Measurements from ENCODE around the gene TLK2.
"Not testable (repeated sequence)": the region's sequence is repeated elsewhere in the genome, so short reads cannot be mapped to it uniquely, and the experiment has no call there.

TLK2 gene

DNA sequence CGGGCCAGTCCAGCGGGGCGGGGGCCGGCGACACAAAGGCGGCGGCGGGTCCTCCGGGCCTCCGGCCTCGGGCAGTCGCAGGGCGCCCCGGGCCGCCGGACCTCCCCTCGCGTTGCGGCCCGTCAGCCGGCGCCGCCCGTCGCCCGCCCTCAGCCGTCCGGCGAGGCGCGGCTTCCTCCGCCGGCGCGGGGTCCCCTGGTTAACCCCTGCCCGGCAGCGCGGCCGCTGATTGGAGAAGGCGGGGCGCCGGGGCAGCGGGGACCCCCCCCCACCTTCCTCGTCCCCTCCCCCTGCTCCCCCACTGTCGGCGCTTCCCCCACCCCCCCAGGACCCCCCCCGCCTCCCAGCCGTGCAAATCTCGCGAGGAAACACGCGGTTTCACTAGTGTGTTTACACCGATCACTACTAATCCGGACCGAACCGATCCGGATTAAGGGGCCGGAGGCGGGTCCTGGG is at the start of gene TLK2:
TSS of gene TLK2 (plus strand) at position 402 of the 456 bp plus-strand sequence. CDS start 2,301 bp downstream, outside the sequence.
- DNase-seq (ENCODE audit: low read depth): peak; percentile 49

DNA sequence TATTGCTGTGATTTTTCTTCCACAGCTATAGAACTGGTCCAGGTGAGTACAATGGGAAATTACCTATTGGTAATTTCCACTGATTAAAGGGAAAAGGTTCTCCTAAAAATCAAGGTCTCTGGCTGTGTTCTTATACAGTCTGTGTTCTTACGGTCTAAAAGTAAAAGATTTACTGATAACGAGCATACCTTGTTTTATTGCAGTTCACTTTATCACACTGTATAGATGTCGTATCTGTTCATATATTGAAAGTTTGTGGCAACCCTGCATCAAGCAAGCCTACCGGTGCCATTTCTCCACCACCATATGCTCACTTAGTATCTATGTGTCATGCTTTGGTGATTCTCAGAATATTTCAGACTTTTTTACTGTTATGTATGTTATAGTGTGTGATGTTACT is 43.4 kb upstream of the TLK2 start:
- not testable (repeated sequence) for DNase-seq (ENCODE audit: low read depth)

DNA sequence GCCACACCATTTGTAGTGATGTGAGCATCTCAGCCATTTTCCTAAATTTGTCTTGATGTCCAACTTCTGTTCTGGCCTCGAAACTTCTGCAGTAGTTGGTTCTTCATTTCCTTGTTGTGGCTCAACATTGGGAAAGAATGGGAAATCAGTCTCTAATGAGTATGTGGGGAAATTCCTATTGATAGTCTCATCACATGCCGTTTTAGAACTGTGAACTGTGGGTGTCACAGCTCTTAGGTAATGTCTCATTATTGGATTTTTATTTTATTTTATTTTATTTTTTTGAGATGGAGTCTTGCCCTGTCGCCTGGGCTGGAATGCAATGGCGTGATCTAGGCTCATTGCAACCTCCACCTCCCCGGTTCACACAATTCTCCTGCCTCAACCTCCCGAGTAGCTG is 37.4 kb upstream of the TLK2 start:
- DNase-seq (ENCODE audit: low read depth): not testable (repeated sequence)

DNA sequence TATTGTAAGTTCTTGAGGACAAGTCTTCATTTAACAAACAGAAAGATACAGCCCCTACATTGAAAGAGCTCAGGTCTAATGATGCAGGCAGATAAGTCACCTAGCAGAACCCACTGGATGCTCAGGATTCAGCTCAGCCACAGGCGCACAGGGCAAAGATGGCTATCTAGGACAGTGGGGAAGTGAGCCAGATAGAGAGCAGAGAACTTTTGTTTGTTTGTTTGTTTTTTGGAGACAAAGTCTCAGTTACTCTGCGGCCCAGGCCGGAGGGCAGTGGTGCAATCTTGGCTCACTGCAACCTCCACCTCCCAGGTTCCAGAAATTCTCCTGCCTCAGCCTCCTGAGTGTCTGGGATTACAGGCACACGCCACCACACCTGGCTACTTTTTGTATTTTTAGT is 34.6 kb upstream of the TLK2 start:
- no peak for DNase-seq (ENCODE audit: low read depth)

DNA sequence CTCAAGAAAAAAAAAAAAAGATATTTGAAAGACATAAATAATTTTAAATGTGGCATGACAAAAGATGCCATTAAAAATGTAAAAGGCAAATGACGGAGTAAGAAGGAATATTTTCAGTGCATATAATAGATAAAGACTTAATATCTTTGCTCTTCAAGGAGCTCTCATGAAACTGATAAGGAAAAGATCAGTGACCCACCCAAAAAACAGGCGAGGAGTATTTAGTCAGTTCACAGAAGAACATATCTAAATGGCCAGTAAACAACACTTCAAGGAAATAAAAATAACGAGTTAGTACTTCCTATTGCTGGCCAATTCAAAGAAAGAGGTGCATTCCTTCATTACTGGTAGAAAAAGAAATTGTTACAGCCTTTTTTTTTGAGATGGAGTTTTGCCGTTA is 32.8 kb upstream of the TLK2 start:
- DNase-seq (ENCODE audit: low read depth): not testable (repeated sequence)

DNA sequence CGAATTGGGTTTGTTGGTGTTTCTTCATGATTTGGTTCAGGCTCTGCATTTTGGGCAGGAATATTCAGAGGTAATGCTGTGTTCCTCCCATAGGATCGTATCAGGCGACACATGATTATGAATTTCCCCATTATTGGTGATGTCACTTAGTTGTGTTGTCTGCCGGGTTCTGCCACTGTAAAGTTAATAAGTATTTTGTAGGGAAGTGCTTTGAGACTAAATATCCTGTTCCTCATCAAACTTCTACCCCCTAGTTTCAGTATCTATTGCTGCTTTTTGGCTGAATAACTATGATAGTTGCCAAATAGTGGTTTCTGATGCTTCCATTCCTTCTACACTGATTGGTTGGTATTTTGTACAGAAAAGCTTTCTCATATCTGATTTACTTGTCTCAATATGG is 26.4 kb upstream of the TLK2 start:
- not testable (repeated sequence) for DNase-seq (ENCODE audit: low read depth)

DNA sequence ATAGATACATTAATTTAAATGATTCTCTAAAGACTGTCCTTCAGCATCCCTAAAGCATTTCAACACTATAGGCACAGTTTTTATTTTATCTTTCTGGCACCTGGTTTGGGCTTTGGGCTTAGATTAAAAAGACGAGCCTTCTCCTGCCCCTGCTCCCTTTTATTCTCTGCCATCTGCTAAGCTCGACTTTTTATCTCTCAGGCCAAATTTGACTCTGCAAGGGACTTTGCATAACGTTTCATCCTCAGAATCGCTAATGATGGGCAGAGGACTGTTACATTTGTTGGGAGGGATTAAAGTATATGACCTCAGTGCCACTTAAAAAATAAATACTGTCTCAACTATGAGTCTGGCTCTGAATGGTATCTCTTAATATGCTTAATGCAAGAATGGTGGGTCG is 25.6 kb upstream of the TLK2 start:
- DNase-seq (ENCODE audit: low read depth): not testable (repeated sequence)

DNA sequence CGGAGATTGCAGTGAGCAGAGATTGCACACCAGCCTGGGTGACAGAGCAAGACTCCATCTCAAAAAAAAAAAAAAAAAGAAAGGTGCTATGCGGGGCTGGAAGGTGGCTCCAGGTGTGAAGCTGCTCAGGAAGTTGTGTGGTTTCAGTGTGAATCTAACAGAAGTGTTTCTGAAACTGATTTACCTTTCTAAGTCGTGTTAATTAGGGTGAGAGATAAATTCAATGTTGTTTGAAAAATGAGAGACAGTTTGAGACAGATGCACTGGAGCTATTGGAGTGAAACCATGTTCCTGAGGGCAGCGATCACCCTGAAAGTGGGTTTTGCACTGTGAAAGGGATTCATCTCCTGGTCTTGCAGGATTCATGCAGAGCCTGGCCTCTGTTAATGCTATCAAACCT is 25.0 kb upstream of the TLK2 start:
- not testable (repeated sequence) for DNase-seq (ENCODE audit: low read depth)

DNA sequence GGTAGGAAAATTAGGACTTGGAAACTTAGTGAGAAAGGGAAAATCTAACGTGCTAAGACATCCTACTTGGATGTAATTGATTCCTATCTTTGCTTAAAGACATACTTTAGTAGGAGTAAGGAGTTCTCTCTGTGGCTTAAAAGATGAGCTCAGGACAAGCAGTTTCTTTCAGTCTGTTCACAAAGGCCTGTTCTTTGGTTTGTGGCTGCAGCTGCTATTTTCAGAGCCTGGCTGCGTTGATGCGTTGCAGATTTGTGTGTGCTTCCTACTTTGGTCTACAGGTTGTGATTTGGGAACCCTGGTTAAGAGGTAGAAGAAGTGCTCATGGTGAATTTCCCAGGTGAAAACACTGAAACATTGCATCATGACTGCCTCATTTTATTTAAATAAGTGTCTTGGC is 24.5 kb upstream of the TLK2 start:
- not testable (repeated sequence) for DNase-seq (ENCODE audit: low read depth)

DNA sequence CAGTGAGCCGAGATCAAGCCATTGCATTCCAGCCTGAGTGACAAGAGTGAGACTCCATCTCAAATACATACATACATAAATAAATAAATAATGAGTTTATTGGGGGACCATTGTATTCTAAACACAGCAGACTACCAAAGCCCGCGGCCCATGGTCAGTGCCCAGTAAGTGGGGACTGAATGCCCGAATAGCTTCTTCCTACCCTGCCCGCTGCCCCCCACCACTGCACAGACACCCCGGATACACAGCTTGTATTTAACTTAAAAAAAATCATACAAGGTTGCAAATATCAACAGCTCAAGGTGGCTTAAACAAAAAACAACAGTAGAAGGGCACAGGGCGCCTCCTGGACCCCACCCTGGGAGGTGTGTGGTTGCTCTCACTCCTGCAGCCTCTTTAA is 22.6 kb upstream of the TLK2 start:
- no peak for DNase-seq (ENCODE audit: low read depth)

DNA sequence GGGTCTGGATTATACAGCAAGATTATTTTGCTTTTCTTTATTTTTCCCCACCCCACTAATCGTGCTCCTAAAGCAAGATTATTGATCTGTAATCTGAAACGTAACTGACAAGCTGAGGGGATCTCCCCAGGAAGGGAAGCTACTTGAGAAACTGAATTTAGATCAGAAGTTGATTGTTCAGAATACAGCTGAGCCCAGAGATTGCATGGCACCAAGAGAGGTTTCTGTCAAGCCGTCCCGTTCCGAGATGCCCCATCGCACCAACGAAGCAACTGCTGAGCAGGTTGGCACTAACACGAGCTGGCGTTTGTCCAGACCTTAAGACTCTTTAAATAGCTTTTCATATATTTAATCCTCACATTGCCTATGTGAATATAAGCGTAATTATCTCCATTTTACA is 20.1 kb upstream of the TLK2 start:
- DNase-seq (ENCODE audit: low read depth): not testable (repeated sequence)

DNA sequence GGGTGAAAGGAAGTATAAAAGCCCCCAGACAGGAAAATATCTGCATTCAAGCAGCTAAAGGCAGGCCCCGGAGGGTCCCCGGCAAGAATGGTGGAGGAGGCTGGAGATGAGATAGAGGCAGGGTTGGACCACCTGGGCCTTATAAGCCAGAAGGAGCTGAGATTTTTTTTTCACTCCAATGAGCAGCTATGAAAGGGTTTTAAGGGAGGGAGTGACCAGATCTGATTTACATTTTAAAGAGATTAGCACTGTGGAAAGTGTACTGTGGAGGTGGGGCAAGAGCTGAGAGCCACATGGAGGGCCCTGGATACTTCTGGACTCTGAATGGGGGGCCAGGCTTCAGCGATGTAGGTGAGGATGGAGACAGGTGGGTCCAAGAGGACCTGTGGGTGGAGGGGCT is 14.2 kb upstream of the TLK2 start:
- DNase-seq (ENCODE audit: low read depth): not testable (repeated sequence)

DNA sequence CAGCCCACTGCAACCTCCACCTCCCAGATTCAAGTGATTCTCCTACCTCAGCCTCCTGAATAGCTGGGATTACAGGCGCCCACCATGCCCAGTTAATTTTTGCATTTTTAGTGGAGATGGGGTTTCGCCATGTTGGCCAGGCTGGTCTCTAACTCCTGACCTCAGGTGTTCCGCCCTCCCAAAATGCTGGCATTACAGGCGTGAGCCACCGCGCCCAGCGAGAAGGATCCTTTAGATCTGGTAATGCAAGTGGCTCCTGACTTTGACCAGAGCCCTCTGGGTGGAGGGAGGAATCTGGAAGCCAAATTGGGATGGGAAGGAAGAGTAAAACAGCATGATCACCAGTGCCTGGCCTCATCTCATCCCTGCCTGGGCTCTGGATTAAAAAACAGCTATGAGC is 13.4 kb upstream of the TLK2 start:
- DNase-seq (ENCODE audit: low read depth): not testable (repeated sequence)

DNA sequence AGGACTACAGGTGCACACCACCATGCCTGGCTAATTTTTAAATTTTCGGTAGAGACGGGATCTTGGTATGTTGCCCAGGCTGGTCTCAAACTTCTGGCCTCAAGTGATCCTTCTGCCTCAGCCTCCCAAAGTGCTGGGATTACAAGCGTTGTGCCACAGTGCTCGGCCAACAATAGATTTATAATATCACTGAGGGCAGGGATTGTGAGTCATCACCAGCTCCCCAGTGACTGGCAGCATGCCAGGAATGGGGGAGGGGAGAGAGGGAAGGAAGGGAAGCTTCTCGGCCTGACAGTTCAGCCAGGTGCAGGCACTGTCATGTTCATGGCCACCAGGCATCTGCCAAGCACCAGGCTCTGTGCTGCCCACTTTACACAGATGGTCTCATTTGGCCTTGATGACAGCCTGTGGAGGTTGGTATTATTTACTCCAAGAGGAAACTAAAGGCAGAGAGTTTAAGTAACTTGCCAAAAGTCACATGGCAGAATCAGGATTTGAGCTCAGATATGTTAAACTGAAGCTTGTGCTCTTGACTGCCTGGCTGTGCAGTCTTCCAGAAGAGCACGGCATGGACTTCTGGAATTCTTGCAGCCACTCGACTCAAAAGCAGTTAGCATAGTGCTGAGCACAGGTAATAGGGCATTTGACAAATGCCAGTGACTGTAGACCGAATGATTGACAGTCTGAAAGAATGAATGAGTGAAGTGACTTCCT is 7.8 kb upstream of the TLK2 start:
- peak; percentile 36 for DNase-seq (ENCODE audit: low read depth)

DNA sequence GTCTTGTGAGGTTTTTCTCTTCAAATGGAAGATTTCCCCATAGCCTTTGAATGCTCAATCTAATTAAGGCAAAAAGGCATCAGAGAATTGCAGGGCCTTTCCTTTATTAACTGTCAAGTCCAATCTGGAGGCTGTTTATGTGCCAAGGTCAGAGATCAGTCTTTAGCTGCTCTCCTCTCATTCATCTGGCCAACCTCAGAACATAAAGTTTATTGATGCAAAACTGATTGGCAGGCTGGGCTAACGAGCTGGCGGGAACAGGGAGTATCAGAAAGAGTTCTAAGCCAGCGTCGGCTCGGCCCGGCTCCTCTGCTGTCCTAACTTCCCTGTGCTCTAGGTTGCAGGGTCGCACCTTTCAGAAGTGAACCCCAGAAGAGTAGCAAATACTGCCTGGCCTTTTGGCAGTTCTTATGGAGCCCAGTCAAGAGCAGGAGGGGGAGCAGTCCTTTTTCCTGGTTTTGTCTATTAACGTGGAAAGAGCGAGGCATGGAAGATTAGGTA is 7.2 kb upstream of the TLK2 start:
- DNase-seq (ENCODE audit: low read depth): not testable (repeated sequence)

DNA sequence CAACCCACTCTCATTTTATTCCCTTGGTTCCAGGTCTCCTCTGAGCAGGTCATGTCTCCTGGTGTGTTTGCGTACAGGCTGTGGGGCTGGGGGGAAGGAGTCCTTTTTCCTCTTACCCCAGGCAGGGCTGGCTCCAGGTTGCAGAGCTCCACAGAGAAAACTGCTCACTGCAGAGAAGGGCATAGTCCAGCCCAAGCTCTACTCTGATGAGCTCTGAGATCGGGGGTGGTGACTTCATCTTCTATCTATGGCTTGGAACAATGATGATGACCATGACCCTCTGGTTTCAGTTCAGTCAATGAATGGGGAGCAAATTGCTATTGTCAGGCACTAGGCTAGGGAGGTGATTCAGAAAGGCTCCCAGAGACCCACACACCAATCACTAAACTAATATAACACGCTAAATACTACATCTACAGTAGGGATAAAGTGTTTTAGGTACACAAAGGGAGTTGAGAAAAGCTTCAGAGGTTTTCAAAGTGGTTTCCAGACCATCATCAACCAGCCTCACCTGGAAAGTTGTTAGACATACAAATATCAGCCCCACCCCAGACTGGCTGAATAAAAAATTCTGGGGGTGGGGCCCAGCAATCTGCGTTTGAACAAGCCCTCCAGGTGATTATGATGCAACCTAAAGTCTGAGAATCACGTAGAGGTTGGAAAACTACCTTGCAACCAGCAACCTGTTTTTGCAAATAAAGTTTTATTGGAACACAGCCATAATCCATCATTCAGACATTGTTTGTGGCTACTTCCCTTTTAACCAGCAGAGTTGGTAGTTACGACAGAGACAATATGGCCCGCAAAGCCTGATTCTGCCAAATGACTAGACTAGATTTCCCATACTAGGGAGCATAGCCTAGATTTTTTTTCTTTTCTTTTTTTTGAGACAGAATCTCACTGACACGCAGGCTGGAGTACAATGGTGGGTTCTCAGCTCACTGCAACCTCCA is 5.3 kb upstream of the TLK2 start:
- not testable (repeated sequence) for DNase-seq (ENCODE audit: low read depth)

DNA sequence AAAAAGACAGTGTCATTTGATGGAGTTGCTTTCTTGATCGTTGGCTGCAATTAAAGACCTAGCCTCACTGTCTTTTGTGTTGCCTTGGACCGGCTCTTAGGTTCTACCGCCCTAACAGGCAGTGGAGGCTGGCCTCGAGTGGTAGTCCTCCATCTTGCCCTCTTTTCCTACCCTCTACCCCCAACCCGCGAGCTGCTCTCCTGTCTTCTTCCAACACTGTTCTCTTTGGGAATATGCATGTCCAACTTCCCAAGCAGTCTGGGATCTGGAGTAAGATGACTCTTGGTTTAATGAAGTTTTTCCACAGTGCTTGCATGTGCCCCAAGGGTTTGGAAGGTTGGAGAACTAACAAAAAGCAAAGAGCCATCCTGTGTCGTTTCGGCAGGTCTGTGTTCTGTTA is 1.5 kb upstream of the TLK2 start:
- not testable (repeated sequence) for DNase-seq (ENCODE audit: low read depth)

DNA sequence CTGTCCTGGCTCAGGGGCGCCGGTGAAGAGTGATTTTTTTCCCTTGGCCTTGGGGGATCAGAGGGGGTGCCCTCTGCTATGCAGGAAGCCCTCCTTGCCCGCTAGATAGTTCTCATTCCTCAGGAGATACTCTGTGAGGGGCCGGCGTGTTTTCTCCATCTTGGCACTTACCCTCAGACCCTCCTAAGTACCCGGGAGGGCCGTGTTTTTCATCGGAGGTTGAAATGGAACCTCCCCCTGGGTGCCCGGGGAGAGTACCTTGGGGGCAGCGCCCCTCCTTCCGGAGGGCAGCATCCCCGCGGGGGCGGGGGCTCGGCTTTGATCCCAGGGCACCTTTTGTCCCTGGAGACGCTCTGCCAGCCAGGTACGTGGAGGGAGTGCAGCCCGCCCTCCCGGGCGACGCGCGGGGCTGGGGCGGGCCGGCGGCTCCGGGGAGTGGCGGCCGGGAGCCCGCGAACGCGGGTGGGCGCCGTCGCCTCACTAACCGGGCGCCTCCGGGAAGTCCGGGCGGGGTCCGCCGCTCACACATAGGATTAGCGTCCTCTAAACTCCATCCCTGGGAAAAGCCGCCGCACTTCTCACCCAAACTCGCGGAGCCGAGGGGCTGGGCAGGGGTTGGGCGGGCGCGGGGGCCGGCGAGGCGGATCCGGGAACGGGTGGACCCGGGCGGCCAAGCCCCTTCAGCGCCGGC is 762 bp upstream of the TLK2 start:
- not testable (repeated sequence) for DNase-seq (ENCODE audit: low read depth)

DNA sequence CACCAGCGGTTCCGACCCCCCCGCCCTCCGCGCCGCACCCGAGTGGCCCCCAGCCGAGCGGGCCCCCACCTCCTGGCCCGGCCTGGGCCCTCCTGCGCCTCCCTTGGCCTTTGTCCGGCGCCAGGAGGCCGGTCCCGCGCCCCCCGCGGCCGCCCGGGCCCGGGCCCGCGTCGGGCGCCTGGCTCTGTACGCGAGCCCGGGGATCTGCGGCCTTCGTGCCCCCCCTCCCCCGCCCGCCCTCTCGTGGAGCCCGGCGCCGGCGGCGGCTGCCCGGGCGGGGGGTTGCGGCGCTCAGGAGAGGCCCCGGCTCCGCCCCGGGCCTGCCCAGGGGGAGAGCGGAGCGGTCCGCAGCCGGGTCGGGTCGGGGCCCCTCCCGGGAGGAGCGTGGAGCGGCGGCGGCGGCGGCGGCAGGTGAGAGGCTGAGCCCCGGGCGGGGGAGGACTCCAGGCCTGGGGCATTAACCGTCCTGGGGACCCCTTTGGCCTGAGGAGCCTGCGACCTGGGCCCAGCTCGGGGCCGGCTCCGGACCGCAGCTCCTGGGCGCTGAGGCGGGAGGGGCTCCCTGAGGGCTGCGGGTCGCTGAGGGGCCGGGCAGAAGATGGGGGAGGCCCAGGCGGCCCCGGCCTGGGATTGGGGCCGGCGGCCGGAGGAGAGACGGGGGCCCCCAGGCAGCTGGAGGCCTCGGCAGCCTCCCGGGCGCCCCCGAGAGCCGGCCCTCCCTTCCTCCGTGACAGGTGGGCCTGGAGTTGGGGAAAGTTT is 434 bp downstream of the TLK2 start:
- DNase-seq (ENCODE audit: low read depth): not testable (repeated sequence)

DNA sequence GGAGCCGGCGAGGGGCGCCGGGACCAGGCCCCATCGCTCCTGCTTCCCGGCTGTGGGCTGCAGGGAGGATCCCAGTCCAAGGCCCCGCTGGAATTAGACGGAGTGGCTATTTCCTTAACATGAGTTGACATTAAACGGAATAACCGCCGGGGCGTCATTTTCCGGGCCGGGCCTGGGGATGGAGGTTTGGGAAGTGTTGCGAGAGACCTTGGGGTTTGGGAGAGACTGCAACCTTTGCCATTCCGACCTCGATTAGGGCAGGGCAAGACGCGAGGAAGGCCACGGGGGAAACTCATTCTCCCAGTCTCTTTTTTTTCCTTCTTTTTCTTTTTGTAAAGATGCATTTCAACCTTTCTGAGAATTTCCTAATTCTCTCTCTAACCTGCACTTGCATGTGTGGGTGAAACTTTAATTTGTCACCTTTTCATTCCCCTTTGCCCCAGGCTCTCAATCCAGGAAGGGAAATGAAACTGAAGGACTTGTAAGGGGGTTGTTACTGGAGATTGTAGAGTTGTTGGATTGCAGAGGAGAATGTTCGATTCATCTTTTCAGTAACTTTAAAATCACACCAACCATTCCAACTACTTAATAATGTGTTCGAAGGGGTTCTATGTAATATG is 1.1 kb downstream of the TLK2 start:
- DNase-seq (ENCODE audit: low read depth): not testable (repeated sequence)

DNA sequence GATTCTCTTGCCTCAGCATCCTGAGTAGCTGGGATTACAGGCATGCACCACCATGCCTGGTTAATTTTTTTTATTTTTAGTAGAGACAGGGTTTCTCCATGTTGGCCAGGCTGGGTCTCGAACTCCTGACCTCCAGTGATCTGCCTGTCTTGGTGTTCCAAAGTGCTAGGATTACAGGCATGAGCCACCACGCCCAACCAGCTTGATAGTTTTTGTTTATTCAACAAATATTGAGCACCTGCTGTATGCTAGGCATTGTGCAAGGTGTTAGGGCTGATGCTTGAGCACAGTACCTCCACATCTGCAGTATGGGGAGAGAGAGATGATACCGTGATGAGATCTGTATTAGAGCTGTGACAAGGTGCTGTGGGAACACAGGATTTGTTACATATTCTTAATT is 3.9 kb downstream of the TLK2 start:
- not testable (repeated sequence) for DNase-seq (ENCODE audit: low read depth)
